PC-9 (cell line): ENCODE results near the gene ADARB2.

Source experiments
- EZH2 ChIP-seq: fragments of 200-600 bp; sonication (generic); IDR thresholded peaks from 2 replicates; pipeline ENCODE4 v1.8.0; 2017; ENCODE audit warnings: antibody characterized with exemption, low read depth
- TF ChIP-seq, protein P1 (sequence below): fragments of 200-600 bp; sonication (generic); conservative IDR thresholded peaks from 2 replicates; pipeline ENCODE4 v1.6.1; 2017; ENCODE audit warnings: mixed run types, antibody characterized with exemption, mild to moderate bottlenecking, moderate library complexity

GRCh38 chr10:1203216-1203615, 534.1 kb downstream of the ADARB2 start:
- TF ChIP-seq, protein P1, sequence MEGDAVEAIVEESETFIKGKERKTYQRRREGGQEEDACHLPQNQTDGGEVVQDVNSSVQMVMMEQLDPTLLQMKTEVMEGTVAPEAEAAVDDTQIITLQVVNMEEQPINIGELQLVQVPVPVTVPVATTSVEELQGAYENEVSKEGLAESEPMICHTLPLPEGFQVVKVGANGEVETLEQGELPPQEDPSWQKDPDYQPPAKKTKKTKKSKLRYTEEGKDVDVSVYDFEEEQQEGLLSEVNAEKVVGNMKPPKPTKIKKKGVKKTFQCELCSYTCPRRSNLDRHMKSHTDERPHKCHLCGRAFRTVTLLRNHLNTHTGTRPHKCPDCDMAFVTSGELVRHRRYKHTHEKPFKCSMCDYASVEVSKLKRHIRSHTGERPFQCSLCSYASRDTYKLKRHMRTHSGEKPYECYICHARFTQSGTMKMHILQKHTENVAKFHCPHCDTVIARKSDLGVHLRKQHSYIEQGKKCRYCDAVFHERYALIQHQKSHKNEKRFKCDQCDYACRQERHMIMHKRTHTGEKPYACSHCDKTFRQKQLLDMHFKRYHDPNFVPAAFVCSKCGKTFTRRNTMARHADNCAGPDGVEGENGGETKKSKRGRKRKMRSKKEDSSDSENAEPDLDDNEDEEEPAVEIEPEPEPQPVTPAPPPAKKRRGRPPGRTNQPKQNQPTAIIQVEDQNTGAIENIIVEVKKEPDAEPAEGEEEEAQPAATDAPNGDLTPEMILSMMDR: no peak
- TF ChIP-seq EZH2: no peak
